Right hindlimb (tissue), 1 donor: ENCODE data around the gene TNFRSF17.

Experiments
- DNase-seq: peaks from one replicate; pipeline ENCODE4 v3.0.0-alpha.2; 2018

The TNFRSF17 gene

GRCh38 chr16:12009462-12009861 is 44.5 kb downstream of the TNFRSF17 start:
- no peak for DNase-seq

DNA sequence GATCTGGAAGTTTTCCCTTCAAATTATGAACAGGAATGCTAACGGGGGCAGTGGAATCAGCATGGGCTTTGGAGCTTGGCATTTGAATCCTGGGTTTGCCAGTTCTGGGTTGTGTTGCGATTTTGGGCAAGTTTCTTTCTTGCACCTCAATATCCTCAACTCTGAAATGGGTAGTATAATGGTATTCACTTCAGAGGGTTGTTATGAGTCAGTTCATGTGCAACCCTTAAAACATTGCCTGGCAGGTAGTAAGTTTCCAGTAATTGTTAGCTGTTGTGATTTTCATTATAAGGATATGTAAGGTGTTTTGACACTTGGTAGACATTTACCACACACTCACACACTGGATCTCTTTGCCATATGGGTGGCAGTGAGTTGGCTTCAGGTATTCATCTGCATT is 44.9 kb downstream of the TNFRSF17 start:
- DNase-seq: no peak

GRCh38 chr16:12010388-12011251 is 45.6 kb downstream of the TNFRSF17 start:
- DNase-seq: no peak

DNA sequence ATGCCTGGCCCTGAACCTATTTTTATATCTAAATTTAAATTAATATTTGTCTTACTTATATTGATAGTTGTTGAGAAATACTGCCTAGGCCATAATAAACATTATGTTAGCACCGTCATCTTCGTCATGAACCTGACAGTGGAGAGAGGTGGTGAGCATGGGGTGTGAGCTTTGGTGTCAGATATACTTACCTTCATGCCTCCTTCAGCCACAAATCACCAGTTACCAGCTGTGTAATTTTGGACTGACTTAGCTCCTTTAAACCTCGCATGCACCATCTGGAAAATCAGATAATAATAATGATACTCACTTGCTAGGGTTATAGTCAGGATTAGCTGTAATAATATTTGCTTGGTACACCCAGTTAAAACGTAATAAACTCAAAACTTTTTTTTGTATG is 46.6 kb downstream of the TNFRSF17 start:
- DNase-seq: no peak

- no peak for DNase-seq
These were observed 51.4 kb downstream of the TNFRSF17 start for GRCh38 chr16:12016291-12016947.

GRCh38 chr16:12017558-12017957 is 52.5 kb downstream of the TNFRSF17 start:
- no peak for DNase-seq
